Astrocyte (in vitro differentiated cells and primary cell): ENCODE measurements around the gene ELP2. TPM values are rescaled to one million over a fixed set of nuclear protein-coding genes. Genes with fewer than 3 reads are reported as not detected.

Experiments used
- DNase-seq: peaks from one replicate; pipeline ENCODE4 v3.0.0-alpha.2; 2010; ENCODE audit warnings: low read depth
- FAIRE-seq: peaks from 2 replicates; lab custom pipeline; 2011; peaks lifted over from hg19 to GRCh38; lab: Jason Lieb, UNC
- H2AFZ ChIP-seq: 2 replicates; pipeline ENCODE4 v1.6.0; 2012; ENCODE audit warnings: low read depth, low read length, inconsistent platforms
- H3K27ac ChIP-seq: 2 replicates; pipeline ENCODE4 v1.5.1; 2011; ENCODE audit warnings: low read depth, low read length, inconsistent platforms
- H3K27me3 ChIP-seq: 2 replicates; pipeline ENCODE4 v1.6.0; 2011; ENCODE audit warnings: low read length, inconsistent platforms; ENCODE audit not compliant: insufficient read depth
- H3K36me3 ChIP-seq: 2 replicates; pipeline ENCODE4 v1.5.1; 2011; ENCODE audit warnings: low read length, inconsistent platforms; ENCODE audit not compliant: insufficient read depth
- H3K4me1 ChIP-seq: 2 replicates; pipeline ENCODE4 v1.5.1; 2011; ENCODE audit warnings: low read length, inconsistent platforms; ENCODE audit not compliant: insufficient read depth
- H3K4me2 ChIP-seq: 2 replicates; pipeline ENCODE4 v1.6.0; 2012; ENCODE audit warnings: low read length, inconsistent platforms
- H3K4me3 ChIP-seq: 2 replicates; pipeline ENCODE4 v1.5.1; 2011; ENCODE audit warnings: low read depth, mild to moderate bottlenecking, low read length, inconsistent platforms; ENCODE audit not compliant: insufficient read depth
- H3K79me2 ChIP-seq: 2 replicates; pipeline ENCODE4 v1.6.0; 2012; ENCODE audit warnings: mild to moderate bottlenecking, low read length, inconsistent platforms; ENCODE audit not compliant: insufficient read depth
- H3K9ac ChIP-seq: 2 replicates; pipeline ENCODE4 v1.6.0; 2012; ENCODE audit warnings: mild to moderate bottlenecking, low read length, inconsistent platforms
- H3K9me3 ChIP-seq: 2 replicates; pipeline ENCODE4 v1.5.1; 2012; ENCODE audit warnings: low read depth, mild to moderate bottlenecking, low read length, inconsistent platforms; ENCODE audit not compliant: insufficient read depth
- H4K20me1 ChIP-seq: 2 replicates; pipeline ENCODE4 v1.6.0; 2012; ENCODE audit warnings: low read length, inconsistent platforms; ENCODE audit not compliant: insufficient read depth
- H3K27ac Mint-ChIP-seq: one replicate; pipeline ENCODE4 v1.8.0; 2021; ENCODE audit warnings: mild to moderate bottlenecking, mixed read lengths; ENCODE audit not compliant: unreplicated experiment
- H3K27me3 Mint-ChIP-seq: one replicate; pipeline ENCODE4 v1.8.0; 2021; ENCODE audit warnings: low read depth, mixed read lengths; ENCODE audit not compliant: unreplicated experiment
- H3K36me3 Mint-ChIP-seq: one replicate; pipeline ENCODE4 v1.8.0; 2021; ENCODE audit warnings: low read depth, mixed read lengths; ENCODE audit not compliant: unreplicated experiment
- H3K4me1 Mint-ChIP-seq: one replicate; pipeline ENCODE4 v1.8.0; 2021; ENCODE audit warnings: low read depth, mixed read lengths; ENCODE audit not compliant: unreplicated experiment
- H3K4me3 Mint-ChIP-seq: one replicate; pipeline ENCODE4 v1.8.0; 2021; ENCODE audit warnings: mild to moderate bottlenecking, moderate library complexity, mixed read lengths; ENCODE audit not compliant: unreplicated experiment
- H3K9me3 Mint-ChIP-seq: one replicate; pipeline ENCODE4 v1.8.0; 2021; ENCODE audit warnings: mild to moderate bottlenecking, mixed read lengths; ENCODE audit not compliant: unreplicated experiment
- EZH2 ChIP-seq: IDR thresholded peaks from 2 replicates; pipeline ENCODE4 v1.6.1; 2012; ENCODE audit warnings: mild to moderate bottlenecking, low read length, inconsistent platforms; ENCODE audit not compliant: insufficient read depth
- total RNA-seq: library from RNA; stranded (reverse); gene quantifications from 2 replicates; pipeline ENCODE4 v1.2.1, GENCODE V29; 2021
- TF ChIP-seq, protein P1 (sequence below): IDR thresholded peaks from 2 replicates; pipeline ENCODE4 v1.5.1; 2011; ENCODE audit warnings: low read depth, mild to moderate bottlenecking, inconsistent platforms, low read length, moderate library complexity; ENCODE audit not compliant: insufficient read depth

The ELP2 gene
- total RNA-seq, 1 donor from 2014 or later = 99.8 TPM

- TF ChIP-seq, protein P1, sequence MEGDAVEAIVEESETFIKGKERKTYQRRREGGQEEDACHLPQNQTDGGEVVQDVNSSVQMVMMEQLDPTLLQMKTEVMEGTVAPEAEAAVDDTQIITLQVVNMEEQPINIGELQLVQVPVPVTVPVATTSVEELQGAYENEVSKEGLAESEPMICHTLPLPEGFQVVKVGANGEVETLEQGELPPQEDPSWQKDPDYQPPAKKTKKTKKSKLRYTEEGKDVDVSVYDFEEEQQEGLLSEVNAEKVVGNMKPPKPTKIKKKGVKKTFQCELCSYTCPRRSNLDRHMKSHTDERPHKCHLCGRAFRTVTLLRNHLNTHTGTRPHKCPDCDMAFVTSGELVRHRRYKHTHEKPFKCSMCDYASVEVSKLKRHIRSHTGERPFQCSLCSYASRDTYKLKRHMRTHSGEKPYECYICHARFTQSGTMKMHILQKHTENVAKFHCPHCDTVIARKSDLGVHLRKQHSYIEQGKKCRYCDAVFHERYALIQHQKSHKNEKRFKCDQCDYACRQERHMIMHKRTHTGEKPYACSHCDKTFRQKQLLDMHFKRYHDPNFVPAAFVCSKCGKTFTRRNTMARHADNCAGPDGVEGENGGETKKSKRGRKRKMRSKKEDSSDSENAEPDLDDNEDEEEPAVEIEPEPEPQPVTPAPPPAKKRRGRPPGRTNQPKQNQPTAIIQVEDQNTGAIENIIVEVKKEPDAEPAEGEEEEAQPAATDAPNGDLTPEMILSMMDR = peak; percentile 43
- no peak for TF ChIP-seq EZH2
- Histone ChIP-seq H3K27ac (no peak overlapping the region), H3K36me3 (no peaks in the 10 kb centered on the region), H3K4me1 (no peaks in the 10 kb centered on the region), H4K20me1 (no peaks in the 10 kb centered on the region), H3K4me3 (no peak overlapping the region), H2AFZ (no peak overlapping the region), H3K9me3 (no peaks in the 10 kb centered on the region), H3K9ac (no peak overlapping the region), H3K79me2 (no peaks in the 10 kb centered on the region), H3K27me3 (peaks cover 2% of the 10 kb centered on the region), H3K4me2 (no peak overlapping the region)
- Mint-ChIP-seq H3K9me3 (no peaks in the 10 kb centered on the region), H3K27me3 (peaks cover 6% of the 10 kb centered on the region), H3K4me1 (no peaks in the 10 kb centered on the region), H3K36me3 (no peaks in the 10 kb centered on the region), H3K4me3 (no peak overlapping the region), H3K27ac (no peak overlapping the region)
- FAIRE-seq (peak; percentile 68), DNase-seq (peak; percentile 56)
Measured at GRCh38 chr18:36095936-36096519, 33.7 kb upstream of the ELP2 start.

- Histone ChIP-seq H3K79me2 (no peaks in the 10 kb centered on the region), H3K27ac (no peak overlapping the region), H3K4me3 (no peak overlapping the region), H3K9ac (no peak overlapping the region), H3K27me3 (peaks cover 2% of the 10 kb centered on the region), H3K9me3 (peaks cover 2% of the 10 kb centered on the region), H4K20me1 (no peaks in the 10 kb centered on the region), H2AFZ (no peak overlapping the region), H3K36me3 (no peaks in the 10 kb centered on the region), H3K4me1 (no peaks in the 10 kb centered on the region), H3K4me2 (no peak overlapping the region)
- H3K4me3 Mint-ChIP-seq = no peak overlapping the region
- H3K27ac Mint-ChIP-seq = no peak overlapping the region
- TF ChIP-seq, protein P1 = no peak
- no peak for TF ChIP-seq EZH2
- FAIRE-seq = no peak
- no peaks in the 10 kb centered on the region for H3K9me3 Mint-ChIP-seq
- DNase-seq = no peak
- H3K4me1 Mint-ChIP-seq = no peaks in the 10 kb centered on the region
- peaks cover 2% of the 10 kb centered on the region for H3K27me3 Mint-ChIP-seq
- H3K36me3 Mint-ChIP-seq = no peaks in the 10 kb centered on the region
Measured at GRCh38 chr18:36096955-36097354, 32.7 kb upstream of the ELP2 start.

DNA sequence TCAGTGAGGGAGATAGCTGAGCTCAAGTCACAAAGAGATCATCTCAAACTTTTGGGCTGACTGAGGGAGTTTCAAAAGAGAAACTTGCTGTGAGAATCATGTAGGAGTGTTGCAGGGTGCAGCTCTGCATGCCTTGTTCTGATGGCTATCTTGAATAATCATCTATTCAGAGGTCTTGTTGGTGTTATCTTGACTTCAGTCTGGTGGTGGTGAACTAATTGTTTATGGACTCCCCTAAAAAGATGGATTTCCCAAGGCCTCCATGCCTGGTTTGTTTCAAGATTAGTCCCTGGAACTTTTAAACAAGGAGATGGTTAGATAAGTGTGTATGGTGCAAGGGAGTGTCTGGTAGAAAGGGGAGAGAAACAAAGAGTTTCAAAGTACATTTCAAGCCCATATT lies 30.4 kb upstream of the ELP2 start:
- Histone ChIP-seq H3K36me3 (no peaks in the 10 kb centered on the region), H3K79me2 (no peaks in the 10 kb centered on the region), H3K4me1 (no peaks in the 10 kb centered on the region), H3K4me2 (no peak overlapping the region), H3K9ac (no peak overlapping the region), H2AFZ (no peak overlapping the region), H3K4me3 (no peak overlapping the region), H3K9me3 (peaks cover 5% of the 10 kb centered on the region), H3K27me3 (peaks cover 2% of the 10 kb centered on the region), H4K20me1 (no peaks in the 10 kb centered on the region), H3K27ac (no peak overlapping the region)
- no peaks in the 10 kb centered on the region for H3K4me1 Mint-ChIP-seq
- no peak for TF ChIP-seq EZH2
- TF ChIP-seq, protein P1 = no peak
- H3K27ac Mint-ChIP-seq = no peak overlapping the region
- FAIRE-seq = no peak
- no peak overlapping the region for H3K4me3 Mint-ChIP-seq
- peaks cover 12% of the 10 kb centered on the region for H3K9me3 Mint-ChIP-seq
- peaks cover 2% of the 10 kb centered on the region for H3K27me3 Mint-ChIP-seq
- H3K36me3 Mint-ChIP-seq = peaks cover 3% of the 10 kb centered on the region
- no peak for DNase-seq
